Measurements from ENCODE around the gene C18orf63.
"Not testable (repeated sequence)": the region's sequence is repeated elsewhere in the genome, so short reads cannot be mapped to it uniquely, and the experiment has no call there.

Gene C18orf63

GRCh38 chr18:74316257-74317170 lies 875 bp downstream of the C18orf63 start:
- no peaks in the 10 kb centered on the region for H3K4me1 ChIP-seq
- no peak overlapping the region for H3K4me3 ChIP-seq
- TF ChIP-seq, protein P1, sequence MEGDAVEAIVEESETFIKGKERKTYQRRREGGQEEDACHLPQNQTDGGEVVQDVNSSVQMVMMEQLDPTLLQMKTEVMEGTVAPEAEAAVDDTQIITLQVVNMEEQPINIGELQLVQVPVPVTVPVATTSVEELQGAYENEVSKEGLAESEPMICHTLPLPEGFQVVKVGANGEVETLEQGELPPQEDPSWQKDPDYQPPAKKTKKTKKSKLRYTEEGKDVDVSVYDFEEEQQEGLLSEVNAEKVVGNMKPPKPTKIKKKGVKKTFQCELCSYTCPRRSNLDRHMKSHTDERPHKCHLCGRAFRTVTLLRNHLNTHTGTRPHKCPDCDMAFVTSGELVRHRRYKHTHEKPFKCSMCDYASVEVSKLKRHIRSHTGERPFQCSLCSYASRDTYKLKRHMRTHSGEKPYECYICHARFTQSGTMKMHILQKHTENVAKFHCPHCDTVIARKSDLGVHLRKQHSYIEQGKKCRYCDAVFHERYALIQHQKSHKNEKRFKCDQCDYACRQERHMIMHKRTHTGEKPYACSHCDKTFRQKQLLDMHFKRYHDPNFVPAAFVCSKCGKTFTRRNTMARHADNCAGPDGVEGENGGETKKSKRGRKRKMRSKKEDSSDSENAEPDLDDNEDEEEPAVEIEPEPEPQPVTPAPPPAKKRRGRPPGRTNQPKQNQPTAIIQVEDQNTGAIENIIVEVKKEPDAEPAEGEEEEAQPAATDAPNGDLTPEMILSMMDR (IDR thresholded peaks at IDR 0.05) = no peak
- no peak overlapping the region for H3K27ac ChIP-seq
- no peaks in the 10 kb centered on the region for H3K27me3 ChIP-seq
- DNase-seq = no peak
- H3K36me3 ChIP-seq = no peaks in the 10 kb centered on the region
- H3K9me3 ChIP-seq = no peaks in the 10 kb centered on the region
- intact Hi-C loops (cut with DNase I; ENCODE audit: low total_unique reads) = no loop called here

DNA sequence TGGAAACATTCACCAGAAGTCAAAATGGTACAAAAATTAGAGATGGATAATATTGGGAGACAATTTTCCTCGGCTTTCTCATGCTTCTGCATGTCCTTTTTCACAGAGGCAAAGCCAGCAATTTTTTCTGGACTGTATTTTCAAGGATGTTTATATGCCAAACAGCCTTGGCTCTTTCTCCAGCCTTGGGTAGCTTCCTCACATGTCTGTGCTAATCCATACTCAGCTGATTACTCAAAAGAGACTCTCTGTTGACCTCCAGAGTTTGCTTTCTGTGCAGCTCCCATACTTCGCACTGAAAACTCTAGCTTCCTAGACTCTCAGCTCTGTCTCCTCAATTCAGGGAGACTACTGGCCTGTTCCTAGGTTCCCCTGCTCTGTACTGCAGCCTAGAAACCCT lies 10.6 kb downstream of the C18orf63 start:
- Histone ChIP-seq H3K27me3 (no peaks in the 10 kb centered on the region), H3K27ac (no peak overlapping the region), H3K4me3 (no peak overlapping the region), H3K36me3 (no peaks in the 10 kb centered on the region), H3K9me3 (no peaks in the 10 kb centered on the region), H3K4me1 (no peaks in the 10 kb centered on the region)
- TF ChIP-seq, protein P1 (IDR thresholded peaks at IDR 0.05) = no peak
- intact Hi-C loops (cut with DNase I; ENCODE audit: low total_unique reads) = no loop called here
- DNase-seq = no peak

DNA sequence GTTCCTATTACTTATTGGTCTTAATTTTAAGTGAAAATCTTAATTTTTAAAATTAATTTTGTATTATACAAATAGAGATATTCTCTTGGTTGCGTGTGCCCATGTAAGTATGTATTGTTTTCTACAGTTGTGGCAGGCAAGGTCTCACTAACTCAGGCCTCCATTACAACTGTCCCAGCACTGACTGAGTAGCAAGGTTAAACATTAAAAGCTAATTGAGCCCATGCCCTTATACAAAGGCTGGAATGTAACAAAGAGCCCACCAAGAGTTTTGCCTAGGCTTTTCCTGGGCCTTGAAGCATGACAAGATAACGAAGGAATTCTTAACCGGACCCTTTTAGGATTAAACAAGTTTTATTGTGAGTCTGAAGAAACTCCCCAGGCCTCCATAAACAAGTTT lies 11.2 kb downstream of the C18orf63 start:
- H3K4me1 ChIP-seq; DNase-seq; intact Hi-C loops (cut with DNase I; ENCODE audit: low total_unique reads); H3K9me3 ChIP-seq; H3K36me3 ChIP-seq; H3K4me3 ChIP-seq; H3K27me3 ChIP-seq; H3K27ac ChIP-seq: not testable (repeated sequence)

- H3K27ac ChIP-seq = no peak overlapping the region
Measured at GRCh38 chr18:74328206-74328605, 12.6 kb downstream of the C18orf63 start.

GRCh38 chr18:74329688-74330205 lies 14.1 kb downstream of the C18orf63 start:
- Histone ChIP-seq H3K9me3 (no peaks in the 10 kb centered on the region), H3K4me3 (no peak overlapping the region), H3K36me3 (no peaks in the 10 kb centered on the region), H3K27ac (no peak overlapping the region), H3K4me1 (peaks cover 0 to 7% (median 0%) of the 10 kb centered on the region in 4 donors), H3K27me3 (no peaks in the 10 kb centered on the region)
- intact Hi-C loops (cut with DNase I; ENCODE audit: low total_unique reads) = no loop called here
- DNase-seq = no peak
- TF ChIP-seq, protein P1 (IDR thresholded peaks at IDR 0.05) = no peak

More at GRCh38 chr18:74328206-74328605, 12.6 kb downstream of the C18orf63 start:
- no peaks in the 10 kb centered on the region for H3K27me3 ChIP-seq
- intact Hi-C loops (cut with DNase I; ENCODE audit: low total_unique reads) = no loop called here
- no peak for DNase-seq
- H3K4me1 ChIP-seq = peaks cover 0 to 7% (median 0%) of the 10 kb centered on the region in 4 donors
- no peaks in the 10 kb centered on the region for H3K9me3 ChIP-seq
- no peaks in the 10 kb centered on the region for H3K36me3 ChIP-seq
- TF ChIP-seq, protein P1 (IDR thresholded peaks at IDR 0.05) = no peak
- no peak overlapping the region for H3K4me3 ChIP-seq

- Histone ChIP-seq H3K27ac (no peak overlapping the region), H3K4me3 (no peak overlapping the region), H3K27me3 (no peaks in the 10 kb centered on the region), H3K9me3 (no peaks in the 10 kb centered on the region), H3K4me1 (peaks cover 0 to 7% (median 0%) of the 10 kb centered on the region in 4 donors), H3K36me3 (no peaks in the 10 kb centered on the region)
- intact Hi-C loops (cut with DNase I; ENCODE audit: low total_unique reads) = no loop called here
- TF ChIP-seq, protein P1 (IDR thresholded peaks at IDR 0.05) = no peak
- DNase-seq = no peak
Measured at GRCh38 chr18:74331404-74331803, 15.8 kb downstream of the C18orf63 start.
